ENCODE measurements around the gene EHBP1.

DNA sequence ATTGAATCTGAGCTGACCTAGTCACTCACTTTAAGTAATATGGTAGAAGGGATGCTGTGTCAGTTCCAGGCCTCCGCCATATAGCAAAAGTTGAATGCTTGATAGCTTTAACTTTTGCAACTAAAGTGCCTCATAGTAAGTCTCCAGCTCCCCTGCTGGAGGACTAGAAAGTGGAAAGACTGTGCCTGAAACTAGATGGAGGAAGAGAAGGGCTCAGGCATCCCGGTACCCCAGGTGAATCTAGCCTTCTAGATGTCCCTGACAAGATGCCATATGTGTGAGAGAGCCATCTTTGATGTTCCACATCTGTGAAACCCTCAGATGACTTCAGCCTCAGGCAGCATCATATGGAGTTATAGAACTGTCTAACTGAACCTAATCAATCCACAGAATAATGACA is 366.2 kb downstream of the EHBP1 start:
- TF ChIP-seq EP300 (IDR thresholded peaks at IDR 0.05): no peak
- TF ChIP-seq, protein P1, sequence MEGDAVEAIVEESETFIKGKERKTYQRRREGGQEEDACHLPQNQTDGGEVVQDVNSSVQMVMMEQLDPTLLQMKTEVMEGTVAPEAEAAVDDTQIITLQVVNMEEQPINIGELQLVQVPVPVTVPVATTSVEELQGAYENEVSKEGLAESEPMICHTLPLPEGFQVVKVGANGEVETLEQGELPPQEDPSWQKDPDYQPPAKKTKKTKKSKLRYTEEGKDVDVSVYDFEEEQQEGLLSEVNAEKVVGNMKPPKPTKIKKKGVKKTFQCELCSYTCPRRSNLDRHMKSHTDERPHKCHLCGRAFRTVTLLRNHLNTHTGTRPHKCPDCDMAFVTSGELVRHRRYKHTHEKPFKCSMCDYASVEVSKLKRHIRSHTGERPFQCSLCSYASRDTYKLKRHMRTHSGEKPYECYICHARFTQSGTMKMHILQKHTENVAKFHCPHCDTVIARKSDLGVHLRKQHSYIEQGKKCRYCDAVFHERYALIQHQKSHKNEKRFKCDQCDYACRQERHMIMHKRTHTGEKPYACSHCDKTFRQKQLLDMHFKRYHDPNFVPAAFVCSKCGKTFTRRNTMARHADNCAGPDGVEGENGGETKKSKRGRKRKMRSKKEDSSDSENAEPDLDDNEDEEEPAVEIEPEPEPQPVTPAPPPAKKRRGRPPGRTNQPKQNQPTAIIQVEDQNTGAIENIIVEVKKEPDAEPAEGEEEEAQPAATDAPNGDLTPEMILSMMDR (IDR thresholded peaks at IDR 0.05): no peak
- TF ChIP-seq POLR2AphosphoS5 (IDR thresholded peaks at IDR 0.05): no peak

Data from stomach (tissue), 4 donors.